GM23338 (cell line): Measurements from ENCODE around the gene CASQ2. TPM values are rescaled to one million over a fixed set of nuclear protein-coding genes. Genes with fewer than 3 reads are reported as not detected.

ENCODE experiments used
- ATAC-seq: fragments of 200-7000 bp; cut with Tn5 transposase; 3 replicates; pipeline ENCODE4 v1.9.1; 2020
- DNase-seq: peaks from one replicate; pipeline ENCODE4 v3.0.0-alpha.2; 2015; ENCODE audit warnings: low spot score
- H2AFZ ChIP-seq: fragments of 200-600 bp; sonication (generic); 2 replicates; pipeline ENCODE4 v1.8.0; 2016; ENCODE audit warnings: antibody characterized with exemption, mild to moderate bottlenecking, moderate library complexity
- H3F3A ChIP-seq: fragments of 200-600 bp; sonication (generic); replicated peaks from 2 replicates; pipeline ENCODE4 v1.8.0; 2017; ENCODE audit warnings: antibody characterized with exemption, mixed run types, low read depth
- H3K27ac ChIP-seq: fragments of 200-600 bp; sonication (generic); 2 replicates; pipeline ENCODE4 v1.6.1; 2016; ENCODE audit warnings: low read depth
- H3K27me3 ChIP-seq: fragments of 200-600 bp; sonication (generic); 2 replicates; pipeline ENCODE4 v1.8.0; 2016; ENCODE audit warnings: mild to moderate bottlenecking, mixed run types, moderate library complexity; ENCODE audit not compliant: insufficient read depth
- H3K36me3 ChIP-seq: fragments of 200-600 bp; sonication (generic); 2 replicates; pipeline ENCODE4 v1.8.0; 2016; ENCODE audit warnings: mild to moderate bottlenecking; ENCODE audit not compliant: insufficient read depth
- H3K4me1 ChIP-seq: fragments of 200-600 bp; sonication (generic); 2 replicates; pipeline ENCODE4 v1.8.0; 2016; ENCODE audit warnings: mild to moderate bottlenecking, moderate library complexity; ENCODE audit not compliant: insufficient read depth
- H3K4me2 ChIP-seq: fragments of 200-600 bp; sonication (generic); 2 replicates; pipeline ENCODE4 v1.7.1; 2017; ENCODE audit warnings: mixed run types
- H3K4me3 ChIP-seq: fragments of 200-600 bp; sonication (generic); 2 replicates; pipeline ENCODE4 v1.6.1; 2016; ENCODE audit warnings: mixed run types
- H3K79me2 ChIP-seq: fragments of 200-600 bp; sonication (generic); replicated peaks from 2 replicates; pipeline ENCODE4 v1.8.0; 2017; ENCODE audit warnings: mild to moderate bottlenecking; ENCODE audit not compliant: insufficient read depth
- H3K9me2 ChIP-seq: fragments of 200-600 bp; sonication (generic); 2 replicates; pipeline ENCODE4 v1.8.0; 2017; ENCODE audit not compliant: insufficient read depth
- H4K20me1 ChIP-seq: fragments of 200-600 bp; sonication (generic); replicated peaks from 2 replicates; pipeline ENCODE4 v1.8.0; 2017; ENCODE audit warnings: mild to moderate bottlenecking; ENCODE audit not compliant: insufficient read depth
- H3K27ac Mint-ChIP-seq: 2 replicates; pipeline ENCODE4 v1.8.0; 2020; ENCODE audit warnings: inconsistent platforms, mild to moderate bottlenecking, moderate library complexity, mixed read lengths
- H3K27me3 Mint-ChIP-seq: 3 replicates; pipeline ENCODE4 v1.8.0; 2022; ENCODE audit warnings: low read depth, mild to moderate bottlenecking, moderate library complexity, mixed read lengths, inconsistent platforms; ENCODE audit not compliant: insufficient read depth, poor library complexity
- H3K36me3 Mint-ChIP-seq: 3 replicates; pipeline ENCODE4 v1.8.0; 2021; ENCODE audit warnings: low read depth, mild to moderate bottlenecking, inconsistent platforms, moderate library complexity, mixed read lengths
- H3K4me1 Mint-ChIP-seq: 3 replicates; pipeline ENCODE4 v1.8.0; 2020; ENCODE audit warnings: mild to moderate bottlenecking, inconsistent platforms, mixed read lengths
- H3K4me3 Mint-ChIP-seq: 3 replicates; pipeline ENCODE4 v1.8.0; 2021; ENCODE audit warnings: moderate library complexity, mild to moderate bottlenecking, inconsistent platforms, mixed read lengths
- H3K9me3 Mint-ChIP-seq: 3 replicates; pipeline ENCODE4 v1.8.0; 2020; ENCODE audit warnings: moderate library complexity, mild to moderate bottlenecking, inconsistent platforms, mixed read lengths
- CREB1 ChIP-seq: fragments of 250-450 bp; sonication (Bioruptor Pico); IDR thresholded peaks from 2 replicates; pipeline ENCODE4 v1.5.0; 2020; ENCODE audit warnings: low read depth, mild to moderate bottlenecking, moderate library complexity
- JUNB ChIP-seq: IDR thresholded peaks from one replicate; pipeline ENCODE4 v1.6.1; 2016; ENCODE audit warnings: antibody characterized with exemption; ENCODE audit not compliant: unreplicated experiment
- NANOG ChIP-seq: IDR thresholded peaks from 2 replicates; pipeline ENCODE4 v1.6.1; 2016; ENCODE audit warnings: antibody characterized with exemption, borderline replicate concordance
- STAT1 ChIP-seq: IDR thresholded peaks from one replicate; pipeline ENCODE4 v1.6.1; 2016; ENCODE audit warnings: antibody characterized with exemption; ENCODE audit not compliant: unreplicated experiment
- ZNF114 ChIP-seq: fragments of 250-450 bp; sonication (Bioruptor Pico); IDR thresholded peaks from 2 replicates; pipeline ENCODE4 v1.5.0; 2020; ENCODE audit warnings: mild to moderate bottlenecking, moderate library complexity
- ZNF462 ChIP-seq: fragments of 250-450 bp; sonication (Bioruptor Pico); IDR thresholded peaks from 2 replicates; pipeline ENCODE4 v1.5.0; 2020; ENCODE audit warnings: mild to moderate bottlenecking, moderate library complexity
- polyA plus RNA-seq: library from polyadenylated mRNA; unstranded; fragments of >200 nt; fragmentation: Nextera tagmentation; extraction: Ambion mirVana; gene quantifications from 2 replicates; pipeline ENCODE4 v1.2.1, GENCODE V29; 2016
- total RNA-seq: library from RNA; depleted of rRNA; stranded (reverse); fragments of >200 nt; shearing (Covaris generic); gene quantifications from 2 replicates; pipeline ENCODE4 v1.2.3, GENCODE V29; 2014

The CASQ2 gene
- total and polyA plus RNA-seq, 2 experiments from 2014 or later = not detected

GRCh38 chr1:115771094-115771846 lies 2.8 kb upstream of the CASQ2 start:
- Histone ChIP-seq H3K79me2 (no peaks in the 10 kb centered on the region), H3K4me3 (peak overlapping the region; percentile 36; the same call in 1 of the 2 replicates), H2AFZ (peak overlapping the region; percentile 86), H3K27me3 (no peaks in the 10 kb centered on the region), H3K4me1 (no peaks in the 10 kb centered on the region), H3F3A (no peaks in the 10 kb centered on the region), H4K20me1 (no peaks in the 10 kb centered on the region), H3K4me2 (peak overlapping the region; percentile 61), H3K36me3 (no peaks in the 10 kb centered on the region), H3K27ac (no peak overlapping the region), H3K9me2 (no peaks in the 10 kb centered on the region)
- peaks cover 6% of the 10 kb centered on the region for H3K27me3 Mint-ChIP-seq
- no peaks in the 10 kb centered on the region; the same call in 1 of the 3 replicates for H3K9me3 Mint-ChIP-seq
- H3K27ac Mint-ChIP-seq = no peak overlapping the region; the same call in 1 of the 2 replicates
- peaks cover 9% of the 10 kb centered on the region for H3K4me1 Mint-ChIP-seq
- H3K4me3 Mint-ChIP-seq = peak overlapping the region; percentile 62; the same call in 2 of the 3 replicates
- no peaks in the 10 kb centered on the region for H3K36me3 Mint-ChIP-seq
- TF ChIP-seq NANOG (no peak), ZNF114 (CRISPR knock-in tag) (no peak), CREB1 (CRISPR knock-in tag) (no peak), STAT1 (no peak), JUNB (no peak), ZNF462 (peak; percentile 55; the same call in 1 of the 2 replicates)
- peak; percentile 78 for DNase-seq
- peak; percentile 92 for ATAC-seq
